GM21619 (cell line): ENCODE data around the gene AGAP1.

Source experiments
- ATAC-seq: cut with Tn5 transposase; IDR thresholded peaks from one replicate; pipeline ENCODE4 v1.9.1; 2021; ENCODE audit not compliant: unreplicated experiment

AGAP1 gene

DNA sequence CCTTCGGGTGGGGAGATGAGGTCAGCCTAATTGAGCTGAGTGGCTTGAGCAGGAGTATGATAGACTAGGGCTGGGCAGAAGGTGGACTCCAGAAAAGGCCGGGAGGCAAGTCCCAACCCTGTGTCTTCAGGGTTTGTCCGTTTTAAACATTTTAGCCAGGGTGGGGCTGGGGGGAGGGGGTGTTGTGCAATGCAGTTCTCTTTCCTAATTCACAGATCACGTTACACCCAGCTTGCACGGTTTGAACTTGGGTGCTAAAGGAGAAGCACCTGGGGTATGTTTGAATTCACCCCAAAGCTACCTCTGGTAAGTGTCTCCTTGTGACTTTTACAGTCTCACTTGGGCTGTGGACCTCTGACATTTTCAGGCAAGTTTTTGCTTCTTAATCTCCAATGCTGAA is 233.3 kb downstream of the AGAP1 start:
- ATAC-seq: no peak

GRCh38 chr2:235727891-235728799 is 234.3 kb downstream of the AGAP1 start:
- ATAC-seq: no peak

- ATAC-seq: no peak
These were observed 235.1 kb downstream of the AGAP1 start for GRCh38 chr2:235728800-235729556.

DNA sequence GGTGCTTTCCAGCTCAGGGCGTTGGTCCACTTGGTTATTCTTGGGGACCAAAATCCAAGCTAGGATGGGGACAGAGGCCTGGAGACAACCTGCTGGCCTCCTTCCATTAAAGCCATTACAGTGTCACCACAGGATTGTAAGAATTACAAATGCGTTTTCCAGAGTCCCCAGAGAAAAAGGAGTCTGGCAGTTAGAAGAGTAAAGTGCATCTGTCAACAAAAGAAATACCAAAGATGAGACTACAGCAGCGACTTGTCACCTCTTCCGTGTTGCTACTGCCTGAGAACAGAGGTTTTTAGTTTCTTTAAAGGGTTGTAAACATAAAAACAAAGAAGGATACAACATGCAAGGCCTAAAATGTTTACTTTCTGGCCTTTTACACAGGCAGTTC is 235.7 kb downstream of the AGAP1 start:
- no peak for ATAC-seq

DNA sequence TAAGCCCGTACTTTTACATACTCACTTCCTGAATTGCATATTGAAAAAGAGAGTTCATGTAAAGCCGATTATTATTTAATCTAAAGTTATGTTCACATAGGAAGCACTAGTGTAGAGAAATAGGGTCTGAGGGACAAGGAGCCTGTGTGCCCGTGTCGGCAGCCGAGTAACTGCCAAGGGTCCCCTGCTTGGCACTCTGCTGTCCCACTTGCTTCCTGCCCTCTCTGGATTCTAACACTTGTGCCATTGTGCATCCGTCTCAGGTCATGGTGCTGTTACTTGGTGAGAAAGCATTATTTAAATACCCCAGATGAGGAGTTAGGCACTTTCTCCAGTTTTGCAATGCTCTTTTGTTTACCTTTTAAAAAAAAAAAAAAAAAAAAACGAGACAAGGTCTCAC is 236.3 kb downstream of the AGAP1 start:
- ATAC-seq: no peak

DNA sequence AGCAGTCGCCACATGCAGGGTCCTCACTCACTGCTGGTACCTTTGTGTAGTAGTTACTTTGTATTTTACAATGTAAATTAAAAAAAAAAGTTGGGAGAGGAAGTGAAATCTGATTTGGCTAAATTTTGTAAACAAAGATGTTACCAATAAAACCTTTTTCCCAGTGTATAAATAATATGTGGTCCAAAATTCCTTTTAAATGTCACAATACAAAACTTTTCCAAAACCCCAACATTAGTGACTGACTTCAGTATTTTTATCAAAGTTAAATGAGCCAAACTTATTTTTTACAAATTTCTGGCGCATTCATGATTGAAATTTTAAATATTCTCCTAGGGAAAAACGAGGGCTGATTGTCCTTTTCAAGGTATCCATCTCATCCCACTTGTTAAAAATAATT is 239.9 kb downstream of the AGAP1 start:
- no peak for ATAC-seq

DNA sequence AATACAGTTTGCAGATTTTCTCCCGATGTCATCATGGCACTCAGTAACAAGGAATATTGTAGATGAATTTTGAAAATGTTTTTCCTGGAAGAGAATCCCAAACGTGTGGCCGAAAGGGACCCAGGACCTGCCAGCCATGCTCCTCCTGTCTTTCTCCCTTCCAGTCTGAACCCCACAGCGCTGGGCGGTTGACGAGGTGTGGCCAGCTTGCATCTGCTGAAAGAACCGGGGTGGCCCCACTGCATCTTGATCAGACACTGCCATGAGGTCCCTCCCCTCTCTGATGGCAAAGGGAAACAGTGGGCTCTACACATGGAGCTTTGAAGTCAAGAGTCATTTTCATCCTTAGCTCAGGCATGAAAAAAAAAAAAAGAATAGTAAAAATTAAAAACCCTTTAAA is 240.3 kb downstream of the AGAP1 start:
- ATAC-seq: no peak

DNA sequence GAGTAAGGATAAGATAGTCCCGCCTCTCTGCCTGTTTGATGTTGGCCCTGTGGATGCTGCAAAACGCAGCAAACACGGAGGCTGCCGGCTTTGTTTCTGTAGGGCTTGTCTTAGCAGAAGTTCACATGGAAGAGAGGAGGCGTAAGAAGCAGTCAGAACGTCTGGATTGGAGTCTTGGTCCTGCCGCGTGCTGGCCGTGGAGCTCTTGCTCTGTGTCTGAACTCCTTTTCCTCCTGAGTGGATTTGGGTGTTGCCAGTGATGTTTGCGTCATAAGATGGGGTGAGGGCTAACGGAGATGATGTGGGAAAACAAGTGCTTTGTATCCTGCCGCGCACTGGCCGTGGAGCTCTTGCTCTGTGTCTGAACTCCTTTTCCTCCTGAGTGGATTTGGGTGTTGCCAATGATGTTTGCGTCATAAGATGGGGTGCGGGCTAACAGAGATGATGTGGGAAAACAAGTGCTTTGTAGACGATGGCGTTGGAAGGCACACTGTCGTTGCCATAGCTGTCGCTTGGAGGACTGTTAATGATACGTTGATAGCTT is 240.9 kb downstream of the AGAP1 start:
- no peak for ATAC-seq

DNA sequence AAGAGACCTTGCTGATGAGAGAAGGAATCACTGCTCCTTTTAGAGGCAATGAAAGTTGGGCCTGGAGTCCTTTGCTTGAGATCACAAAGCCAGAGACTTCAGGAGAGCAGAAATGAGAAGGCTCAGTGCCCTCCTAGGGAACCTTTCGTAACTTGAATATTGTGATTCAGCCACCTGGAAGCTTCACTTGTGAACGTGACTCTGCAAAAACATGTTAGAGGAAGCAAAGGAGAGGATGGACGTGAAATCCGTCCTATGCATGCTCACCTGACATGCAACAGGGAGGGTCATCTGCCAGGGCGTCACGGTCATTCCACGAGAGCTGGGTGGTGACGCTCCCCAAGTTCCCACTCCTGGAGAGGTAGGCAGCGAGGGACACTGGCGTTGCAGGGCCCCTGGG is 243.6 kb downstream of the AGAP1 start:
- ATAC-seq: no peak

GRCh38 chr2:235737840-235738239 is 244.0 kb downstream of the AGAP1 start:
- no peak for ATAC-seq

- ATAC-seq: no peak
These were observed 246.0 kb downstream of the AGAP1 start for GRCh38 chr2:235739704-235740415.

GRCh38 chr2:235740821-235741220 is 247.0 kb downstream of the AGAP1 start:
- no peak for ATAC-seq

DNA sequence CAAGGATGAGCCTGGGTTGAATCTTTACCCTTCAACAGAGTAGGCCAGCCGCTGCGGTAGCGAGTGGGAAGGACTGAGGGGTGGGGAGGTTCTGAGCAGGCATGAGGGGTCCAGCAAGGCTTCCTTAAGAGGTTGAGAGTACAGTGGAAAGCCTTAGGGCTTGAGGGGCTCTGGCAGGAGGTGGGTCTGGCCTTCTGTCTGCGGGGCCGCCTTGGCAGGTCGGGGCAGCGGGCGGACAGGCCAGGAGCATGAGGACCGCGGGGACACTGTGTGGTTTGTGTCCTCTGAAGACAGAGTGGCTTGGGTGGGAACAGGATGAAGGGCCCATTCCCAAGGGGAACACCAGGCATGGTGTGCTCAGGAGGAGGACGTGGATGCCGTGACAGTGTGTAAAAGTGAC is 250.3 kb downstream of the AGAP1 start:
- ATAC-seq: no peak

GRCh38 chr2:235745597-235745996 is 251.8 kb downstream of the AGAP1 start:
- ATAC-seq: no peak

GRCh38 chr2:235746257-235746934 is 252.6 kb downstream of the AGAP1 start:
- ATAC-seq: no peak

- ATAC-seq: no peak
These were observed 253.3 kb downstream of the AGAP1 start for GRCh38 chr2:235747001-235747785.

DNA sequence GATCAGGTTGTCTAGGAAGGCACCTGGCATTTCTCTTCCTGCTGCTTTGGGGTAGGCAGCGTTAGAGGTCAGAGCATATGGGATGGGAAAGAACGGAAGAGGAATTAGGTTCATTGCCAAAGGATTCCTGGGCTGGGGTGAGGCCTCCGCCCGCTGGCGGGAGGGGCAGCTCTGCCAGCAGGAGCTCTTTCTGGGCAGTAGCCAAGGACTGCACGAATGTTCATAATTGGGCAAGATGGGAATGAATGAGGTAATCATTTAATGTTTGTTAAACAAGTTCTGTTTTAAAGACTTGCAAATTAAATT is 253.9 kb downstream of the AGAP1 start:
- ATAC-seq: no peak

DNA sequence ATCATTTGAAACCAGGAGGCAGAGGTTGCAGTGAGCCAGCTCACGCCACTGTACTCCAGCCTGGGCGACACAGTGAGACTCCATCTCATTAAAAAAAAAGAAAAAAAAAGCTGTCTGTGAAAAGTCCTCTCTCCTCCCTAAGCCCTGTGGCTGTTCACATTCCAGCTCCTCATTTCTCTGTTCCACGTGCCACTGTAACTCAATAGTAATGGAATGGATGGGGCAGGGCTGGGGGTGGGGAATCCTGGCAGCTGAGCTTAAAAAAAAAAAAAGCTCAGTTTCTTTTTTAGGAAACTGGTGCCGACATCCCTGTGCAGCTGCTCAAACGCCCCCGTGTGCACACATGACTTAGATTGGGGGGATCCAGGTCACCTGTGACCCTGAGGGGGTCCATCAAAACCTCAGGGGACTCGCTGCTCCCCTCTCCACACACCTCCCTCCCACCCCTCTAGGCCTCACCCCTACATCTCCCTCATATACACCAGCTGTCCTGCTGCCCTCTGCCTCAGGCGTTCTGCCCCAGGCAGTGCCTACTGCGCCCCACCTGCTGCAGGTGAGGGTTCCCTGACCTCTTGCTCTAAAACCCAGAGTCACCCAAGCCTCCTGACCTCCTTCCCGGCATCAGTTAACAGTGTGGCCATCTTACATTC is 255.4 kb downstream of the AGAP1 start:
- ATAC-seq: no peak

DNA sequence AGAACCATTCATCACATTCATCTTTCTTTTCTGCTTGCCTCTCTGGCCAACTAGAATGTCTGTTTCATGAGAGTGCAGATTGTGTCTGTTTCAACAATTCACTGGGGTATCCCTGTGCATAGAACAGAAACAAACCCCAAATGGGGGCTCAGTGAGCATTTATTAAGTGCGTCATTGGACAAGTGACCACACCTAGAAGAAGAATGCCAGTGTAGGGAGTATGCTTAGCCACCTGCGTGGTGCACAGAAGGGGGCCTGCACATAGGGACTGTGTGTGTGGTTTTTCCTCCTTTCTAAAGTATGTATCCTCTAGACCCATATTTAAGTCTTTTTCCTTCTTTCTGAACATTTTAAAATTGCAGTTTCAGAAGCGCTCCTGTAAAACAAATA is 255.9 kb downstream of the AGAP1 start:
- ATAC-seq: no peak

DNA sequence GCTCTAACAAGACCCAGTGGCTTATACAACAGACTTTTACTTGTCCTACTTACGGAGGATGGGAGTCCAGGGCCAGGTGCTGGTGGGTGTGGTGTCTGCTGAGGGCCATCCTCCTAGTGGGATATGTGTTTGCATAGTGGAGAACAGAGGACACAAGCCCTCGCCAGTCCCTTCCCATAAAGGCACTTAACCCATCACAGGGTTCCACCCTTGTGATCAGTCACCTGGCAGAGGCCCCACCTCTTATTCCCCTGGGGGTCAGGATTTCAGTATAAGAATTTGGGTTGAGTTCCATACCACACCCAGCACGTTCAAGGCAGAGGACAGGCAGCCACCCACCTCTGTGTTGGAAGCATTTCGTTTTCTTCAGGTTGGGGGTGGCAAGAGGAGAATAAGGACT is 259.0 kb downstream of the AGAP1 start:
- no peak for ATAC-seq
